Neural cell (in vitro differentiated cells): Measurements from ENCODE around the gene SMPD3. TPM values are rescaled to one million over a fixed set of nuclear protein-coding genes. Genes with fewer than 3 reads are reported as not detected.

Experiments used
- H2AFZ ChIP-seq: fragments of 200-600, 300-800 bp; sonication (generic), shearing (Covaris generic); 2 replicates; pipeline ENCODE4 v1.6.0; 2014; ENCODE audit warnings: low read depth, mild to moderate bottlenecking, antibody characterized with exemption, low read length, moderate library complexity
- H3F3A ChIP-seq: fragments of 200-600 bp; shearing (Covaris generic); 2 replicates; pipeline ENCODE4 v1.6.1; 2016; ENCODE audit warnings: mild to moderate bottlenecking, moderate library complexity, mixed read lengths, antibody characterized with exemption, low read length; ENCODE audit not compliant: insufficient read depth, poor library complexity, severe bottlenecking
- H3K27ac ChIP-seq: fragments of 200-600, 300-800 bp; sonication (generic), shearing (Covaris generic); 2 replicates; pipeline ENCODE4 v1.5.1; 2014; ENCODE audit warnings: mild to moderate bottlenecking, low read length, moderate library complexity
- H3K27me3 ChIP-seq: fragments of 300-800, 200-600 bp; sonication (generic), shearing (Covaris generic); 2 replicates; pipeline ENCODE4 v1.6.0; 2014; ENCODE audit warnings: mild to moderate bottlenecking, low read depth, low read length, moderate library complexity; ENCODE audit not compliant: insufficient read depth
- H3K36me3 ChIP-seq: fragments of 300-800, 200-600 bp; sonication (generic), shearing (Covaris generic); 2 replicates; pipeline ENCODE4 v1.5.1; 2014; ENCODE audit warnings: mild to moderate bottlenecking, antibody characterized with exemption, low read length, moderate library complexity; ENCODE audit not compliant: insufficient read depth
- H3K4me2 ChIP-seq: fragments of 300-800, 200-600 bp; sonication (generic), shearing (Covaris generic); 2 replicates; pipeline ENCODE4 v1.6.0; 2014; ENCODE audit warnings: mild to moderate bottlenecking, low read length
- H3K4me3 ChIP-seq: fragments of 300-800, 200-600 bp; sonication (generic), shearing (Covaris generic); 2 replicates; pipeline ENCODE4 v1.5.1; 2014; ENCODE audit warnings: mild to moderate bottlenecking, low read length, moderate library complexity
- H3K79me2 ChIP-seq: fragments of 200-600 bp; shearing (Covaris generic); replicated peaks from 2 replicates; pipeline ENCODE4 v1.6.0; 2014; ENCODE audit warnings: mild to moderate bottlenecking, low read length, moderate library complexity; ENCODE audit not compliant: insufficient read depth
- H3K9ac ChIP-seq: fragments of 300-800, 200-600 bp; sonication (generic), shearing (Covaris generic); 2 replicates; pipeline ENCODE4 v1.6.1; 2016; ENCODE audit warnings: mild to moderate bottlenecking, low read length, mixed read lengths
- H3K9me2 ChIP-seq: fragments of 200-600 bp; shearing (Covaris generic); 2 replicates; pipeline ENCODE4 v1.6.1; 2016; ENCODE audit warnings: mild to moderate bottlenecking, low read length, mixed read lengths; ENCODE audit not compliant: insufficient read depth
- H3K9me3 ChIP-seq: fragments of 200-600, 300-800 bp; sonication (generic), shearing (Covaris generic); 2 replicates; pipeline ENCODE4 v1.6.1; 2016; ENCODE audit warnings: mild to moderate bottlenecking, mixed run types, low read length, moderate library complexity, mixed read lengths
- H4K20me1 ChIP-seq: fragments of 200-600 bp; shearing (Covaris generic); 2 replicates; pipeline ENCODE4 v1.6.1; 2016; ENCODE audit warnings: mild to moderate bottlenecking, mixed run types; ENCODE audit not compliant: insufficient read depth
- EP300 ChIP-seq: fragments of 450-650 bp; conservative IDR thresholded peaks from 2 replicates; pipeline ENCODE4 v1.6.1; 2014; ENCODE audit warnings: antibody characterized with exemption, mild to moderate bottlenecking, moderate library complexity; ENCODE audit not compliant: poor library complexity, severe bottlenecking
- EZH2 ChIP-seq: fragments of 200-600, 300-800 bp; shearing (Covaris generic), sonication (generic); IDR thresholded peaks from 2 replicates; pipeline ENCODE4 v1.6.1; 2014; ENCODE audit warnings: antibody characterized with exemption, low read length, borderline replicate concordance, mild to moderate bottlenecking; ENCODE audit not compliant: insufficient read depth, poor library complexity, severe bottlenecking
- MXI1 ChIP-seq: fragments of 450-650 bp; conservative IDR thresholded peaks from 2 replicates; pipeline ENCODE4 v1.6.1; 2014; ENCODE audit warnings: antibody characterized with exemption, mild to moderate bottlenecking; ENCODE audit not compliant: poor library complexity, severe bottlenecking
- POLR2AphosphoS5 ChIP-seq: IDR thresholded peaks from 2 replicates; pipeline ENCODE4 v1.6.1; 2012
- RAD21 ChIP-seq: fragments of 450-650 bp; conservative IDR thresholded peaks from 2 replicates; pipeline ENCODE4 v1.6.1; 2014; ENCODE audit warnings: antibody characterized with exemption, mild to moderate bottlenecking, moderate library complexity
- REST ChIP-seq: IDR thresholded peaks from 2 replicates; pipeline ENCODE4 v1.6.1; 2012; ENCODE audit warnings: borderline replicate concordance
- SMC3 ChIP-seq: fragments of 450-650 bp; conservative IDR thresholded peaks from 2 replicates; pipeline ENCODE4 v1.6.1; 2014; ENCODE audit warnings: antibody characterized with exemption, mild to moderate bottlenecking, moderate library complexity; ENCODE audit not compliant: poor library complexity
- TAF1 ChIP-seq: IDR thresholded peaks from 2 replicates; pipeline ENCODE4 v1.6.1; 2012; ENCODE audit warnings: low read depth
- polyA plus RNA-seq: library from polyadenylated mRNA; depleted of rRNA; stranded (reverse); fragments of >200 nt; gene quantifications from 2 replicates; pipeline ENCODE4 v1.2.3, GENCODE V29; 2014
- TF ChIP-seq, protein P1 (sequence below): fragments of 450-650 bp; IDR thresholded peaks from 2 replicates; pipeline ENCODE4 v1.5.1; 2014; ENCODE audit warnings: antibody characterized with exemption, mild to moderate bottlenecking, moderate library complexity; ENCODE audit not compliant: poor library complexity, severe bottlenecking

Gene SMPD3
- polyA plus RNA-seq, 1 donor from 2014 or later, result 42.7 TPM

GRCh38 chr16:68366062-68366461, 82.2 kb downstream of the SMPD3 start:
- H3K27ac ChIP-seq, result no peak overlapping the region
- no peaks in the 10 kb centered on the region for H3K9me3 ChIP-seq
- no peaks in the 10 kb centered on the region for H3K9me2 ChIP-seq
- H3K79me2 ChIP-seq, result no peaks in the 10 kb centered on the region
- no peak overlapping the region for H2AFZ ChIP-seq
- H3K9ac ChIP-seq, result no peak overlapping the region
- no peak overlapping the region for H3K4me2 ChIP-seq
- no peaks in the 10 kb centered on the region for H4K20me1 ChIP-seq
- H3K36me3 ChIP-seq, result no peaks in the 10 kb centered on the region
- TF ChIP-seq RAD21, result no peak
- TF ChIP-seq REST, result no peak
- H3F3A ChIP-seq, result no peaks in the 10 kb centered on the region
- no peak overlapping the region for H3K4me3 ChIP-seq
- H3K27me3 ChIP-seq, result no peaks in the 10 kb centered on the region

GRCh38 chr16:68365167-68365817, 83.0 kb downstream of the SMPD3 start:
- no peaks in the 10 kb centered on the region for H3K9me3 ChIP-seq
- no peaks in the 10 kb centered on the region for H3K27me3 ChIP-seq
- H3K9me2 ChIP-seq, result no peaks in the 10 kb centered on the region
- H3K36me3 ChIP-seq, result no peaks in the 10 kb centered on the region
- H2AFZ ChIP-seq, result no peak overlapping the region
- TF ChIP-seq EZH2 (no peak), POLR2AphosphoS5 (no peak), EP300 (no peak), REST (no peak), RAD21 (no peak), MXI1 (no peak), SMC3 (no peak), TAF1 (no peak)
- TF ChIP-seq, protein P1, sequence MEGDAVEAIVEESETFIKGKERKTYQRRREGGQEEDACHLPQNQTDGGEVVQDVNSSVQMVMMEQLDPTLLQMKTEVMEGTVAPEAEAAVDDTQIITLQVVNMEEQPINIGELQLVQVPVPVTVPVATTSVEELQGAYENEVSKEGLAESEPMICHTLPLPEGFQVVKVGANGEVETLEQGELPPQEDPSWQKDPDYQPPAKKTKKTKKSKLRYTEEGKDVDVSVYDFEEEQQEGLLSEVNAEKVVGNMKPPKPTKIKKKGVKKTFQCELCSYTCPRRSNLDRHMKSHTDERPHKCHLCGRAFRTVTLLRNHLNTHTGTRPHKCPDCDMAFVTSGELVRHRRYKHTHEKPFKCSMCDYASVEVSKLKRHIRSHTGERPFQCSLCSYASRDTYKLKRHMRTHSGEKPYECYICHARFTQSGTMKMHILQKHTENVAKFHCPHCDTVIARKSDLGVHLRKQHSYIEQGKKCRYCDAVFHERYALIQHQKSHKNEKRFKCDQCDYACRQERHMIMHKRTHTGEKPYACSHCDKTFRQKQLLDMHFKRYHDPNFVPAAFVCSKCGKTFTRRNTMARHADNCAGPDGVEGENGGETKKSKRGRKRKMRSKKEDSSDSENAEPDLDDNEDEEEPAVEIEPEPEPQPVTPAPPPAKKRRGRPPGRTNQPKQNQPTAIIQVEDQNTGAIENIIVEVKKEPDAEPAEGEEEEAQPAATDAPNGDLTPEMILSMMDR, result no peak
- no peak overlapping the region for H3K4me2 ChIP-seq
- no peaks in the 10 kb centered on the region for H4K20me1 ChIP-seq
- H3K27ac ChIP-seq, result no peak overlapping the region
- no peaks in the 10 kb centered on the region for H3K79me2 ChIP-seq
- no peak overlapping the region for H3K9ac ChIP-seq
- H3F3A ChIP-seq, result no peaks in the 10 kb centered on the region
- H3K4me3 ChIP-seq, result no peak overlapping the region
